ENCODE results near the gene DCAKD.

Gene DCAKD

GRCh38 chr17:45051060-45051719, at the start of gene DCAKD:
TSS of gene DCAKD (minus strand) at chr17:45051632. CDS start at chr17:45034885, 16,747 bp downstream.
- DNase-seq, result peak; percentile 82

DNA sequence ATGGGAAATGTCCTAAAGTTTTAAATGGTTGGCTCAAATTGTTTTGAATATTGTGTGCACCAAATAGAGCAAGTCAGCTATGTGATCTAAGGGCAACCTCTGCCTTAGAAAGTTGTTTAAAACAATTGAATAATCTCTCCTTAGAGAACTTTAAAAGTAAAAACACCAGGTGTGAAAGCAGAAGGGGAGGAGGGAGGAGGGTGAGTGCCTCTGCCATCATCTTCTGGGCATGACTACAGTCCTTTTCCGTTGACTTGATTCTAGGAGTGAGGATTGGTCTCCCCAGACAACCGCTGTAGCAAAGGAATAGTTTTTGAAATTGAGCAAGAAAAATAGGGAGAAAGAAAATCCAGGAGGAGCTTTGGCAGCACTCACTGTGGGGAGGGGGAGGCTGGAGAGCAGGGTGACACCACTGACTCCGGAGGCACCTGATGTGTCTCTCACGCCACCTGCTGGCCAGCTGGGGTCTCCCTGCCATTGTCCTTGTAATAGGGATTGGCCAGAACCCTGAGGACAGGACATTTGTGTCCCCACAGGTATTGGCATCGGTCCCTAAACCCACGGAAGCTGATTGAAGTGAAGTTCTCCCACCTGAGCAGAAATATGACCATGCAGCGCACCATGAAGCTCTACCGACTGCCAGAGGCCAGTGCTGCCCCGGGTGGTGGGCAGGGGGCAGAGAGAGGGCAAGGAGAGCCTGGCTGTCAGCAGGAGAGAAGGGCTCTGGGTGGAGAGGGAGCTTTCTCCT, 47.6 kb upstream of the DCAKD start:
- DNase-seq, result peak; percentile 80

DNA sequence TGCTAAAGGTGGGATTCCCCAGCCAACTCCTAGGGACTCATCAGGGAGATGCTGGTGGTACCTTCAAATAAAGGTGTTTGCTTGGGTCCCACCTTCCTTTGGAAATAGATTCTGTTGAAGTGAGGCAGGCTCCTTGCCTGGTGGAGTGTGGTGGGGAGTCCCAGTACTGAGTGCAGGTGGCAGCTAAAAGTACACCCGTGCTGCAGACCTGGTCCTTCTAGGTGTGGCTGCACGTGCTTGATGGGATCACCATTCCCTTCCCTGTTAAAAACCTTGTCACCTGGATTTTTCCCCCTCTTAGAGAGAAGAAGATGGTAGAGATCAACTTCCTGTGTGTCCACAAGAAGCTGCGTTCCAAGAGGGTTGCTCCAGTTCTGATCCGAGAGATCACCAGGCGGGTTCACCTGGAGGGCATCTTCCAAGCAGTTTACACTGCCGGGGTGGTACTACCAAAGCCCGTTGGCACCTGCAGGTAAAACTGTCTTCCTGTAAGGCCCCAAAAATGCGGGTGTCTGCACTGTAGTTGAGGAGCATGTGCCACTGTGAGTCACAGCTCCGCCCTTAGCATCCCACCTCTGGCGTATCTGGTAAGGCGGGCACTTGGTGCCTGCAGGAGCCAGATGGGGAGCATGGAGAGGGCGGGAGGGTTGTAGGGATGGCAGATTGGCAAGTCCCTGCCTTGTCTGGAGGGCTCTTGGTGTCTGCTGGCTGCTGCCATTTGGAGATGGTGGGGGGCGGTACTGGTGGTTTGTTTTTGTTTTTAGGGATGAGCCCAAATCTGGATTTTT, 46.8 kb upstream of the DCAKD start:
- DNase-seq, result no peak

- no peak for DNase-seq
Measured at GRCh38 chr17:45096926-45097325, 45.5 kb upstream of the DCAKD start.

- DNase-seq, result no peak
Measured at GRCh38 chr17:45096141-45096540, 44.7 kb upstream of the DCAKD start.

GRCh38 chr17:45093444-45094110, 42.1 kb upstream of the DCAKD start:
- DNase-seq, result no peak

DNA sequence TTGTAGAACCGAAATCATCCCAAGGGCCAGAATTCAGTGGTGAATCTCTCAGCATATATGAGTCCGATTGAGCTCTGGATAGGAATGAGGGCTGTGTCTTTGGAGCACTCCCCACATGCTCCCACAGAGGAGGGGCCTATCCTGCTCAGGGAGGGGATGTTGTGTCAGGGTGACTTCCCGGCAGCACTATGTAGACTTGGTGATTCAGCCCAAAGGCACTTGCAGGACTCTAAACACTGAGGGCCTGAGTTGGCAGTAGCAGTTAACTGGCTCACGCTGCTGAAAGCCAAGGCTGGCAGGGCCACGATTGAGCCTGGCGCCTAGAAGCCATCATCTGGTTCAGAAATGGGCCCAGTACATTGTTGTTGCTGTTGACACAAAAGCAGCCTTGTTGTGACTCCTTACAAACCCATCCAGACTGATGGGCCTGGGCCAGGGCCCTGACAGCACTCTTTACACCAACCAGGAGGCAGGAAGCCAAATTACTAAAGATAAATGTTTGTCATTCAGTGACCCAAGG, 41.5 kb upstream of the DCAKD start:
- DNase-seq, result no peak

DNA sequence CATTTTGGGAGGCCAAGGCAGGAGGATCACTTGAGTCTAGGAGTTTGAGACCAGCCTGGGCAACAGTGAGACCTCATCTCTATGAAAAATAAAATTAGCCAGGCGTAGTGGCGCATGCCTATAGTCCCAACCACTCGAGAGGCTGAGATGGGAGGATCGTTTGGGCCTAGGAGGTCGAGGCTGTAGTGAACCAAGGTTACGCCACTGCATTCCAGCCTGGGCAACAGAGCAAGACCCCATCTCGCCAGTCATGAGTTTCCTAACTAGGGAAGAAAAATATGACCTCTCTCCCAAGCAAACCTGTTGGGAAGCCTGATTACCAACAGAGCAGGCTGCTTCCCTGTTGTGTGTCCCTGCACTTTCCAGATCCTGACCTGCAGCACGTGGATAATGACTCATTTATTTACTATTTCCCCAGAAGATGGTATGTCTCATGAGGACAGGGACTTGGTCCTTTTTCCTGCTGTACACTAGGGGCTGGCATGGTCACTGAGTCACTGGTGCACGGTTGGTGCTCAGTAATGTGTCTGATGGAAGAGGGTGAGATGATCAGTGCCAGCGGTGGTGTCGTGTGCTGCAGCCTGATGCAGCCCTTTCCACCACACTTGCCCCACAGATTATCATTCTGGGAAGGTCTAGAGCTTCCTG, 40.5 kb upstream of the DCAKD start:
- no peak for DNase-seq

- DNase-seq, result no peak
Measured at GRCh38 chr17:45090711-45091110, 39.3 kb upstream of the DCAKD start.

GRCh38 chr17:45088741-45089140, 37.3 kb upstream of the DCAKD start:
- no peak for DNase-seq

GRCh38 chr17:45087978-45088377, 36.5 kb upstream of the DCAKD start:
- DNase-seq, result no peak

GRCh38 chr17:45087504-45087975, 36.1 kb upstream of the DCAKD start:
- no peak for DNase-seq

DNA sequence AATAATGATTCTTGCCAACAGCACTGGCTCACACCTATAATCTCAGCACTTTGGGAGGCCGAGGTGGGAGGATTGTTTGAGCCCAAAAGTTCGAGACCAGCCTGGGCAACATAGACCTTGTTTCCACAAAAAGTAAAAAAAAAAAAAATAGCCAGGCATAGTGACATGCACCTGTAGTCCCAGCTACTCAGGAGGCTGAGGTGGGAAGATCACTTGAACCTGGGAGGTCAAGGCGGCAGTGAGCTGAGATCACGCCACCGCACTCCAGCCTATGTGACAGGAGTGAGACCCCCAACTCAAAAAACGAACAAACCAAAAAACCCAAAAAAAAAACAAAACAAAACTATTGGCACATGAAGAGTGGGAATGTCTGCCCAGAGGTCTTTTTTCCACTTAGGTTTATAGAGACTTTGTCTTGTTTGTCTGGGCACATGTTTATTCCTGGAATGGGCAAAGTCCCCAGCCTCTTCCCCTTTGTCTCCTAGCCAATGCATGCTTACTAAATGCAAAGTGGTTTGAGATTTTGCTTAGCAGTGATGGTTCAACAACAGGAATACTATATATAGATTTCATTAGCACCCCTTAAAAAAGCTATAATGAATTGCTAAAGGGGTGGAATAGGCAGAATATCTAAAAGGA, 35.6 kb upstream of the DCAKD start:
- DNase-seq, result no peak

GRCh38 chr17:45086391-45086790, 35.0 kb upstream of the DCAKD start:
- no peak for DNase-seq

GRCh38 chr17:45081047-45081703, 29.7 kb upstream of the DCAKD start:
- no peak for DNase-seq

GRCh38 chr17:45077643-45078042, 26.2 kb upstream of the DCAKD start:
- no peak for DNase-seq

- DNase-seq, result no peak
Measured at GRCh38 chr17:45073414-45074070, 22.1 kb upstream of the DCAKD start.

- no peak for DNase-seq
Measured at GRCh38 chr17:45070809-45071208, 19.4 kb upstream of the DCAKD start.

GRCh38 chr17:45070001-45070400, 18.6 kb upstream of the DCAKD start:
- no peak for DNase-seq

GRCh38 chr17:45067637-45068036, 16.2 kb upstream of the DCAKD start:
- DNase-seq, result no peak

DNA sequence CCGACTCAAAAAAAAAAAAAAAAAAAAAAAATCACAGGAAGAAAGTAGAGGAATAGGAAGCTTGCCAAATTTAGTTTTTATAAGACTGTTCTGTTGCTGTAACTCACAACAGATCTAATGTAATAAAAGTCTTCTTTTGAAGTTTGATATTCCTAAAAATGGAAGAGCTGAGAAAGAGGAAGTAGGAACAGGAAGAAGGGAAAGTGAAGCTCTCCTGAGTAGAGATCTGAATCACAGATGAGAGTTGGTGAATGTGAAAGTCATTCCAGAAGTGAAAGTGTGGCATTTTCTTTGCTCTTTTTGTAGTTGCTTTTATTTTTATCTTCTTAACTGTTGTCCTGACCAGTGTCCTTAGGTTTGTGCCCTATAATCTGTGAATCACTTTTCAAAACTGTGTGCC, 11.8 kb upstream of the DCAKD start:
- DNase-seq, result no peak
